B cell (primary cell): ENCODE measurements around the gene EPDR1. TPM values are rescaled to one million over a fixed set of nuclear protein-coding genes. Genes with fewer than 3 reads are reported as not detected.

Source experiments
- ATAC-seq: fragments of 200-7000 bp; cut with Tn5 transposase; one replicate; pipeline ENCODE4 v1.10.0; 2021; ENCODE audit warnings: low read depth, mild to moderate bottlenecking, moderate number of reproducible peaks, moderate library complexity
- CTCF ChIA-PET: fragments of 350-600 bp; sonication (Branson Sonifier 250); formaldehyde crosslinking; loops from one replicate; lab custom pipeline; 2021; ENCODE audit warnings: antibody characterized with exemption, inconsistent platforms; lab: Charles Lee
- POLR2A ChIA-PET: fragments of 350-600 bp; sonication (Branson Sonifier 250); formaldehyde crosslinking; loops from one replicate; lab custom pipeline; 2021; ENCODE audit warnings: antibody characterized with exemption; lab: Charles Lee
- DNase-seq: peaks from one replicate; pipeline ENCODE4 v3.0.0; 2013
- H2AFZ ChIP-seq: 2 replicates; pipeline ENCODE4 v1.6.1; 2012; ENCODE audit warnings: mild to moderate bottlenecking, low read depth, low read length; ENCODE audit not compliant: insufficient read depth, poor library complexity, severe bottlenecking
- H3K27ac ChIP-seq, 2 donors: 1 replicate in 1 of 2; 2 replicates in 1 of 2; pipeline ENCODE4 v1.5.1; 2012 to 2013; ENCODE audit warnings: low read length in 2 of 2, mild to moderate bottlenecking in 2 of 2, moderate library complexity in 1 of 2
- H3K27me3 ChIP-seq, 4 experiments: fragments of 200-600 bp in 1 of 4; sonication (generic) in 1 of 4; replicated peaks in 1 of 4; 1 replicate in 2 of 4; 2 replicates in 2 of 4; pipeline versions ENCODE4 v1.6.1 to v1.7.0; 2013 to 2016; ENCODE audit warnings: low read length in 3 of 4, mild to moderate bottlenecking in 2 of 4, mixed read lengths in 1 of 4, moderate library complexity in 1 of 4; ENCODE audit not compliant: insufficient read depth in 4 of 4, control insufficient read depth in 3 of 4; ENCODE audit errors: control extremely low read depth in 1 of 4
- H3K36me3 ChIP-seq, 2 experiments: replicated peaks in 1 of 2; 1 replicate in 1 of 2; 2 replicates in 1 of 2; pipeline versions ENCODE4 v1.6.1 to v1.7.1; 2013; ENCODE audit warnings: low read length in 1 of 2; ENCODE audit not compliant: insufficient read depth in 2 of 2, control insufficient read depth in 1 of 2; ENCODE audit errors: control extremely low read depth in 1 of 2, extremely low read depth in 1 of 2
- H3K4me1 ChIP-seq, 2 donors: fragments of 200-600 bp in 1 of 2; sonication (generic) in 1 of 2; 1 replicate in 1 of 2; 2 replicates in 1 of 2; pipeline versions ENCODE4 v1.5.1 to v1.6.1; 2013 to 2017; ENCODE audit warnings: low read length in 2 of 2; ENCODE audit not compliant: control insufficient read depth in 2 of 2, insufficient read depth in 2 of 2
- H3K4me2 ChIP-seq: replicated peaks from 2 replicates; pipeline ENCODE3; 2012; ENCODE audit warnings: mild to moderate bottlenecking, low read depth, low read length; ENCODE audit not compliant: poor library complexity, severe bottlenecking
- H3K4me3 ChIP-seq, 5 experiments: fragments of 200-600 bp in 1 of 5; sonication (generic) in 1 of 5; 1 replicate in 3 of 5; 2 replicates in 2 of 5; pipeline versions ENCODE4 v1.5.1 to v1.7.0; 2011 to 2016; ENCODE audit warnings: low read length in 4 of 5, mild to moderate bottlenecking in 4 of 5, low read depth in 2 of 5, control low read depth in 1 of 5, moderate library complexity in 1 of 5; ENCODE audit not compliant: insufficient read depth in 1 of 5; ENCODE audit errors: control extremely low read depth in 1 of 5, extremely low read depth in 1 of 5
- H3K79me2 ChIP-seq: fragments of 200-600 bp; sonication (generic); one replicate; pipeline ENCODE4 v1.6.0; 2016; ENCODE audit warnings: low read length; ENCODE audit not compliant: control insufficient read depth, insufficient read depth
- H3K9ac ChIP-seq: fragments of 200-600 bp; sonication (generic); 2 replicates; pipeline ENCODE4 v1.6.1; 2017; ENCODE audit warnings: mild to moderate bottlenecking, low read length, moderate library complexity
- H3K9me3 ChIP-seq, 3 donors: one replicate each; pipeline versions ENCODE4 v1.6.1 to v1.7.1; 2013; ENCODE audit warnings: low read length in 2 of 3; ENCODE audit not compliant: control insufficient read depth in 2 of 3, insufficient read depth in 1 of 3; ENCODE audit errors: control extremely low read depth in 1 of 3
- H4K20me1 ChIP-seq: 2 replicates; pipeline ENCODE4 v1.6.0; 2012; ENCODE audit warnings: mild to moderate bottlenecking, low read length; ENCODE audit not compliant: insufficient read depth, control insufficient read depth, poor library complexity, severe bottlenecking
- H3K27ac Mint-ChIP-seq: one replicate; pipeline ENCODE4 v1.8.0; 2021; ENCODE audit warnings: mixed read lengths
- H3K27me3 Mint-ChIP-seq: one replicate; pipeline ENCODE4 v1.8.0; 2021; ENCODE audit warnings: mixed read lengths
- H3K4me1 Mint-ChIP-seq: one replicate; pipeline ENCODE4 v1.8.0; 2021; ENCODE audit warnings: mixed read lengths
- H3K4me3 Mint-ChIP-seq: one replicate; pipeline ENCODE4 v1.8.0; 2021; ENCODE audit warnings: mixed read lengths
- H3K9me3 Mint-ChIP-seq: one replicate; pipeline ENCODE4 v1.8.0; 2022; ENCODE audit warnings: mixed read lengths; ENCODE audit not compliant: insufficient read depth
- EZH2 ChIP-seq: IDR thresholded peaks from 2 replicates; pipeline ENCODE4 v1.6.1; 2012; ENCODE audit warnings: borderline replicate concordance, low read depth, mild to moderate bottlenecking, moderate library complexity, low read length; ENCODE audit not compliant: insufficient read depth, poor library complexity, severe bottlenecking
- WGBS: methylation state at CpG from one replicate; pipeline ENCODE4 v1.1.5; 2013; ENCODE audit warnings: missing lambda C conversion rate; ENCODE audit not compliant: insufficient coverage; 5-methylcytosine and 5-hydroxymethylcytosine counted together
- intact Hi-C: fragments of 100-400 bp; cut with micrococcal nuclease; formaldehyde crosslinking; loops from one replicate; pipeline ENCODE4 v1.10.0; 2022
- polyA plus RNA-seq: library from polyadenylated mRNA; depleted of rRNA; stranded (reverse); fragments of >200 nt; gene quantifications from 2 replicates; pipeline ENCODE4 v1.2.3, GENCODE V29; 2012
- total RNA-seq, 2 donors: library from RNA; stranded (reverse); fragments of 120-200 nt in 1 of 2; gene quantifications; 1 replicate in 1 of 2; 2 replicates in 1 of 2; pipeline versions ENCODE4 v1.2.3 to v1.2.4, GENCODE V29; 2013 to 2022
- TF ChIP-seq, protein P1 (sequence below): fragments of 200-600 bp; IDR thresholded peaks from one replicate; pipeline ENCODE4 v1.8.0; 2022; ENCODE audit warnings: antibody characterized with exemption, mild to moderate bottlenecking

The EPDR1 gene
- total and polyA plus RNA-seq, 2 donors (not counting 1 experiment from before 2014, with no cell fraction given) = not detected

DNA sequence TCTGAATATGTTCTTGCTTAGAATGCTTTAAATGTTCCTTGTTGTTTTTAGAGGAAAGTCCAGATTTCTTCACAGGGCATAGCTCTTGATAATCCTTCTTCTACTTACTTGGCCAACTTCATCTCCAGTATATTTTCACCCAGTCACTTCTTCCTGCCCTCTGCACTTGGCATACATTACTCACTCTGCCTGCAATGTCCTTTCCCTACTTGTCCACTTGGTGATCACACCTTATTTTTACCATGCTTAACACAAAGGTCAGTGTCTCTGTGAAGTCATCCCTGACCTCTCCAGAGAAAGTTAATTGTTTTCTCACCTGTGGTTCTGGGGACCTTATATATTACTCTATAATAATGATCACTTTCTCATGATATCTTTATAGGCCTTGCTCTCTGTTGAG lies 27.1 kb upstream of the EPDR1 start:
- peaks cover 15% of the 10 kb centered on the region for H3K27me3 Mint-ChIP-seq
- no peaks in the 10 kb centered on the region for H3K4me1 Mint-ChIP-seq
- POLR2A ChIA-PET = no interaction called here
- no peak overlapping the region for H2AFZ ChIP-seq
- H3K27ac Mint-ChIP-seq = no peak overlapping the region
- H3K9me3 ChIP-seq = no peaks in the 10 kb centered on the region
- H3K79me2 ChIP-seq = no peaks in the 10 kb centered on the region
- CTCF ChIA-PET = no interaction called here
- DNase-seq = no peak
- TF ChIP-seq, protein P1, sequence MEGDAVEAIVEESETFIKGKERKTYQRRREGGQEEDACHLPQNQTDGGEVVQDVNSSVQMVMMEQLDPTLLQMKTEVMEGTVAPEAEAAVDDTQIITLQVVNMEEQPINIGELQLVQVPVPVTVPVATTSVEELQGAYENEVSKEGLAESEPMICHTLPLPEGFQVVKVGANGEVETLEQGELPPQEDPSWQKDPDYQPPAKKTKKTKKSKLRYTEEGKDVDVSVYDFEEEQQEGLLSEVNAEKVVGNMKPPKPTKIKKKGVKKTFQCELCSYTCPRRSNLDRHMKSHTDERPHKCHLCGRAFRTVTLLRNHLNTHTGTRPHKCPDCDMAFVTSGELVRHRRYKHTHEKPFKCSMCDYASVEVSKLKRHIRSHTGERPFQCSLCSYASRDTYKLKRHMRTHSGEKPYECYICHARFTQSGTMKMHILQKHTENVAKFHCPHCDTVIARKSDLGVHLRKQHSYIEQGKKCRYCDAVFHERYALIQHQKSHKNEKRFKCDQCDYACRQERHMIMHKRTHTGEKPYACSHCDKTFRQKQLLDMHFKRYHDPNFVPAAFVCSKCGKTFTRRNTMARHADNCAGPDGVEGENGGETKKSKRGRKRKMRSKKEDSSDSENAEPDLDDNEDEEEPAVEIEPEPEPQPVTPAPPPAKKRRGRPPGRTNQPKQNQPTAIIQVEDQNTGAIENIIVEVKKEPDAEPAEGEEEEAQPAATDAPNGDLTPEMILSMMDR = no peak
- no peak for TF ChIP-seq EZH2
- H3K27me3 ChIP-seq = peaks cover 0 to 3% (median 0%) of the 10 kb centered on the region in 4 experiments
- H3K4me2 ChIP-seq = no peak overlapping the region
- H3K9me3 Mint-ChIP-seq = no peaks in the 10 kb centered on the region
- no peak overlapping the region for H3K4me3 ChIP-seq
- H3K4me1 ChIP-seq = no peaks in the 10 kb centered on the region
- no peaks in the 10 kb centered on the region for H3K36me3 ChIP-seq
- no peak overlapping the region for H3K27ac ChIP-seq
- H3K9ac ChIP-seq = no peak overlapping the region
- H3K4me3 Mint-ChIP-seq = no peak overlapping the region
- no peak for ATAC-seq
- no peaks in the 10 kb centered on the region for H4K20me1 ChIP-seq
- intact Hi-C loops = no loop called here

DNA sequence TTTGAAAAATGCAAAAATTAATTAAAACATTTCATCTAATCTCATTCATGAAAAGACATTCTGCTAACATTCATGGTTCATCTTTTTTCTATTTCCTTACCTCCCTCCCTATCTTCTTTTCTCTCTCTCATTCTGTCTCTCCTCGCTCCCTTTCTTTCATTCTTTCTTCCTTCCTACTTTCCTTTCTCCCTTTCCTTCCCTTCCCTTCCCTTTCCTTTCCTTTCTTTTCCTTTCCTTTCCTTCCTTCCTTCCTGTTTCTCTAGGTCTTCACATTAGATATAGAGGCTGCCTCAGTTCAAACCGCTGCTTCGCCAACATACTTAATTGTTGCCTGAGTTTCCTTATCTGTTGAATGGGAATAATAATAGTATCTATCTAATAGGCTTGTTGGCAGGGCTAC lies 25.8 kb upstream of the EPDR1 start:
- H3K4me1 ChIP-seq = no peaks in the 10 kb centered on the region
- CTCF ChIA-PET = no interaction called here
- no peak overlapping the region for H3K4me3 ChIP-seq
- H3K9me3 ChIP-seq = no peaks in the 10 kb centered on the region
- no peak overlapping the region for H2AFZ ChIP-seq
- WGBS = 89% methylated on average over 1 of the region's 3 CpGs
- no peaks in the 10 kb centered on the region for H3K4me1 Mint-ChIP-seq
- H4K20me1 ChIP-seq = no peaks in the 10 kb centered on the region
- no peak overlapping the region for H3K27ac Mint-ChIP-seq
- DNase-seq = no peak
- no peak overlapping the region for H3K4me3 Mint-ChIP-seq
- no peaks in the 10 kb centered on the region for H3K36me3 ChIP-seq
- TF ChIP-seq EZH2 = no peak
- TF ChIP-seq, protein P1 = no peak
- H3K27me3 ChIP-seq = peaks cover 0 to 3% (median 0%) of the 10 kb centered on the region in 4 experiments
- H3K9ac ChIP-seq = no peak overlapping the region
- no peak for ATAC-seq
- POLR2A ChIA-PET = no interaction called here
- no peaks in the 10 kb centered on the region for H3K9me3 Mint-ChIP-seq
- H3K4me2 ChIP-seq = no peak overlapping the region
- intact Hi-C loops = no loop called here
- H3K27ac ChIP-seq = no peak overlapping the region
- no peaks in the 10 kb centered on the region for H3K79me2 ChIP-seq
- peaks cover 15% of the 10 kb centered on the region for H3K27me3 Mint-ChIP-seq
